Astrocyte (in vitro differentiated cells and primary cell): Measurements from ENCODE around the gene PNPO.

ENCODE experiments used
- EZH2 ChIP-seq: IDR thresholded peaks from 2 replicates; pipeline ENCODE4 v1.6.1; 2012; ENCODE audit warnings: mild to moderate bottlenecking, low read length, inconsistent platforms; ENCODE audit not compliant: insufficient read depth
- TF ChIP-seq, protein P1 (sequence below): IDR thresholded peaks from 2 replicates; pipeline ENCODE4 v1.5.1; 2011; ENCODE audit warnings: low read depth, mild to moderate bottlenecking, inconsistent platforms, low read length, moderate library complexity; ENCODE audit not compliant: insufficient read depth

DNA sequence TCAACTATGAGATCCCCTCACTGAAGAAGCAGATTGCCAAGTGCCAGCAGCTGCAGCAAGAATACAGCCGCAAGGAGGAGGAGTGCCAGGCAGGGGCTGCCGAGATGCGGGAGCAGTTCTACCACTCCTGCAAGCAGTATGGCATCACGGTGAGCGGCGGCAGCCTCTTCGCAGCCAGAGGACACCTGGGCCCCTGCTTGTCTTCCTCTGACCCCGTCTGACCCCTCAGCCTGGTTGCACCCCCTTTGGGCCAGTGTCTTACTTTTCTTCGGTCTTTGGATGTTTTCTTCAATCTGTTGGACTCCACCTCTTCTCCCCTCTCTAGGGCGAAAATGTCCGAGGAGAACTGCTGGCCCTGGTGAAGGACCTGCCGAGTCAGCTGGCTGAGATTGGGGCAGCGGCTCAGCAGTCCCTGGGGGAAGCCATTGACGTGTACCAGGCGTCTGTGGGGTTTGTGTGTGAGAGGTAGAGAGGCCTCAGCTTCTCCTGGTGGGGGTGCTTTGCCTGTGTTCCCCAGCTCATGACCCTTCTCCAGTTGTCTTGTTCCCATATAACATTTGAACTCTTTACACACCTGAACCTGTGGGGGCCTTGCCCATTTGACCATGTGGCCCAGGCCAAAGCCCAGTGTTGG lies 33.9 kb downstream of the PNPO start:
- TF ChIP-seq, protein P1, sequence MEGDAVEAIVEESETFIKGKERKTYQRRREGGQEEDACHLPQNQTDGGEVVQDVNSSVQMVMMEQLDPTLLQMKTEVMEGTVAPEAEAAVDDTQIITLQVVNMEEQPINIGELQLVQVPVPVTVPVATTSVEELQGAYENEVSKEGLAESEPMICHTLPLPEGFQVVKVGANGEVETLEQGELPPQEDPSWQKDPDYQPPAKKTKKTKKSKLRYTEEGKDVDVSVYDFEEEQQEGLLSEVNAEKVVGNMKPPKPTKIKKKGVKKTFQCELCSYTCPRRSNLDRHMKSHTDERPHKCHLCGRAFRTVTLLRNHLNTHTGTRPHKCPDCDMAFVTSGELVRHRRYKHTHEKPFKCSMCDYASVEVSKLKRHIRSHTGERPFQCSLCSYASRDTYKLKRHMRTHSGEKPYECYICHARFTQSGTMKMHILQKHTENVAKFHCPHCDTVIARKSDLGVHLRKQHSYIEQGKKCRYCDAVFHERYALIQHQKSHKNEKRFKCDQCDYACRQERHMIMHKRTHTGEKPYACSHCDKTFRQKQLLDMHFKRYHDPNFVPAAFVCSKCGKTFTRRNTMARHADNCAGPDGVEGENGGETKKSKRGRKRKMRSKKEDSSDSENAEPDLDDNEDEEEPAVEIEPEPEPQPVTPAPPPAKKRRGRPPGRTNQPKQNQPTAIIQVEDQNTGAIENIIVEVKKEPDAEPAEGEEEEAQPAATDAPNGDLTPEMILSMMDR: no peak
- no peak for TF ChIP-seq EZH2
